LNCaP clone FGC (cell line): Measurements from ENCODE around the gene CNNM3.

Source experiments
- DNase-seq: peaks from one replicate; pipeline ENCODE4 v3.0.0-alpha.2; 2011; ENCODE audit warnings: low read depth
- H3K4me3 ChIP-seq: 2 replicates; pipeline ENCODE4 v1.5.1; 2011; ENCODE audit warnings: mild to moderate bottlenecking, low read depth, low read length, control low read depth
- CTCF ChIP-seq: IDR thresholded peaks from 2 replicates; pipeline ENCODE4 v1.5.1; 2012; ENCODE audit warnings: mild to moderate bottlenecking; ENCODE audit not compliant: control insufficient read depth, insufficient read depth; ENCODE audit errors: extremely low read depth

Gene CNNM3

GRCh38 chr2:96819876-96820511 lies 3.9 kb downstream of the CNNM3 start:
- TF ChIP-seq CTCF = no peak
- no peak overlapping the region for H3K4me3 ChIP-seq
- DNase-seq = no peak

GRCh38 chr2:96821113-96821675 lies 5.1 kb downstream of the CNNM3 start:
- DNase-seq = no peak
- no peak overlapping the region for H3K4me3 ChIP-seq
- TF ChIP-seq CTCF = no peak

GRCh38 chr2:96822786-96823185 lies 6.7 kb downstream of the CNNM3 start:
- no peak for DNase-seq
- no peak overlapping the region for H3K4me3 ChIP-seq
- TF ChIP-seq CTCF = no peak

- no peak for DNase-seq
These were observed 7.1 kb downstream of the CNNM3 start for GRCh38 chr2:96823198-96823597.

GRCh38 chr2:96824079-96824870 lies 8.2 kb downstream of the CNNM3 start:
- TF ChIP-seq CTCF = no peak
- DNase-seq = peak; percentile 73
- no peak overlapping the region for H3K4me3 ChIP-seq

More at GRCh38 chr2:96823198-96823597, 7.1 kb downstream of the CNNM3 start:
- H3K4me3 ChIP-seq = no peak overlapping the region
- no peak for TF ChIP-seq CTCF

- TF ChIP-seq CTCF = no peak
- H3K4me3 ChIP-seq = no peak overlapping the region
- no peak for DNase-seq
These were observed 9.0 kb downstream of the CNNM3 start for GRCh38 chr2:96825057-96825456.
